OCI-M1 (cell line): Measurements from ENCODE around the gene MRAS.
A peak's percentile ranks its signal among the peaks of the same experiment; 100 is the strongest.
"Not testable (repeated sequence)": the region's sequence is repeated elsewhere in the genome, so short reads cannot be mapped to it uniquely, and the experiment has no call there.

Experiments used
- DNase-seq: peaks from one replicate; lab custom pipeline; 2025; lab: John Stamatoyannopoulos, UW

MRAS gene

GRCh38 chr3:138445236-138445635 is 96.9 kb downstream of the MRAS start:
- peak; percentile 85 for DNase-seq

- DNase-seq = no peak
These were observed 97.3 kb downstream of the MRAS start for GRCh38 chr3:138445654-138446053.

DNA sequence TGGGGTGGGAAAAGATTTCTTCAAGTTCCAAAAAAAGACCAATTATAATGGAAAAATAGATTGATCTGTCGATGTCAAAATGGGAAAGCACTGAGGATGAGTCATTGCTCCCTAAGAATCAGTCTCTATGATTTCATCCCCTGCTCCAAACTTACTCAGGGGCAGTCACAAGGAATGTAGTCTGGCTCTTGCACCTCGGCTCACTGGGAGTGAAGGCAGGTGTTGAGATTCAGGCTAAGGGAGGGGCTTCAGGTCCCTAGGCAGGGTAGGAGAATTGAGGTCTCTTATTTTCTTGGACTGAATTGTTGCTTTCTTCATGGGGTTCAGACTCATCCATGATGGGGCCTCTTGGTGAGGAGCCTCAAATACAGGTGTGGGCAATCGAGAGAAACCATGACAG is 100.3 kb downstream of the MRAS start:
- DNase-seq = no peak

DNA sequence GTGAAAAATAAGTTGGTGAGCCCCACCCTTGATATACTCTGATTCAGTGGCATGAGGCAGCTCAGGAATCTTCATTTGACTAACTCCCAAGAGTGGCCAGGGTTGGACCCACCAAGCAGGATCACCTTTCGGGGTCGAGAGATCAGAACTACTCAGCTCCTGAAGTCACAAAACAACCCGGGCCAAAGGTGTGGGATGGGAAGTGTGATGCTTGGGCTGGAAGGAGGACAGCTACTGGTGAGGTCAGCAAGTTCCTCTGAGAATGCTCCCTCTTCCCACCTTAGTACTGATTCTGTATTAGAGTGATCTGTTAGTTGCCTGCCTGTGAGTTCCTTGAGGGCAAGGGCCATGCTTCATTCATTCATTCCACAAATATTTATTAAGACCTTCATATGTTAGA is 101.1 kb downstream of the MRAS start:
- no peak for DNase-seq

- no peak for DNase-seq
These were observed 101.8 kb downstream of the MRAS start for GRCh38 chr3:138450181-138450580.

DNA sequence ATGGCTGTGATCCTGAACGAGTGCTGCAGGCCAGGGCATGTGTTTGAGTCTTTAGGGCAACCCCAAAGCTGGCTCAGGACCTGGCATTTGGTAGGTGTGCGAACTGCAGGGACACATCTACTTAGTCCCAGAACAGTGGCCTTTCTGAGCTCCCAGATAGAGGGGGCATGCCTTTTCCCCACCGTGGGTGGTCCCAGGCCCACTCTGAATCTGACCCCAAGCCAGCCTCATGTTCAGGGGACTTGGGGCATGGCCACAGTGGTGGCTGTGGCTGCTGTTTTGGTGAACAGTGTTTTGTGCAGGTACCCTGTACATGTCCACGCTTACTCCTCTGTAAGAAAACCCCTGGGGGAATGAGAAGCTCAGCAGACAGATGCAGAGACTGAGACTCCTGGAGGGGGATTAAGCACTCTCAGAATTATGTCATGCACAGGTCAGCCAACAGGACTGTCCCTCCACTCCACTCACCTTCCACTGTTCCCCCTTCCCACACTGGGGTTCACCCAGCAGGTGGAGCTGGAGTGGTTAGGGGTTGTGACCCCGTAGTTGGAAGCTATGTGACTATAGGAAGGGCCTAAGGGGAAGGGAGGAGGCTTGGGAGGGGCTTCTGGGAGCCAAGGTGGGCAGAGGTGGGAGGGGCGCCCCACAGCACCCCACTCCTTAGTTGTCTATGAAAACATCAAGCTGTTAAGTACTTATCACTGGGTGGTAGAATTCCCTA is 102.5 kb downstream of the MRAS start:
- DNase-seq = no peak

- no peak for DNase-seq
These were observed 103.3 kb downstream of the MRAS start for GRCh38 chr3:138451595-138452162.

- DNase-seq = no peak
These were observed 104.1 kb downstream of the MRAS start for GRCh38 chr3:138452436-138452835.

DNA sequence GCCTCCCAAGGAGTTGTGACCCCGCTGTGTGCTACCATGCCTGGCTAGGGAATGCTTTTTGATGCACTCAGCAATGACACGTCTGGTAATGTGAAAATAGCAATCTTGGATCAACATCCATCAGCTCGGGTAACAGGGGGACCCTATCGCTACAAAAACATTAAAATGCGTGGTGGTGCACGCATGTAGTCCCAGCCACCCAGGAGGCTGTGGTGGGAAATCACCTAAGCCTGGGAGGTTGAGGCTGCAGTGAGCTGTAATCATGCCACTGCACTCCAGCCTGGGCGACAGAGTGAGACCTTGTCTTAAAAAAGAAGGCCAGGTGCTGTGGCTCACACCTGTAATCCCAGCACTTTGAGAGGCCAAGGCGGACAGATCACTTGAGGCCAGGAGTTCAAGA is 105.6 kb downstream of the MRAS start:
- not testable (repeated sequence) for DNase-seq
